ENCODE data around the gene FXYD6. TPM values are rescaled to one million over a fixed set of nuclear protein-coding genes. Genes with fewer than 3 reads are reported as not detected.

The FXYD6 gene
- total RNA-seq, 2 donors from 2014 or later: 6.4 to 29.8 TPM

GRCh38 chr11:117874910-117875381, 1.5 kb downstream of the FXYD6 start:
- Histone ChIP-seq H3K36me3 (no peaks in the 10 kb centered on the region), H3K9ac (ENCODE audit: low read depth in 2 of 2, low read length in 2 of 2) (no peak overlapping the region), H3K4me3 (no peak overlapping the region), H3K27ac (no peak overlapping the region), H3K9me3 (no peaks in the 10 kb centered on the region), H3K4me1 (no peaks in the 10 kb centered on the region), H3K27me3 (peaks cover 22% of the 10 kb centered on the region)
- intact Hi-C loops (cut with DNase I): no loop called here
- no peak for TF ChIP-seq CTCF (IDR thresholded peaks at IDR 0.05)
- DNase-seq: no peak

GRCh38 chr11:117874253-117874909, 2.1 kb downstream of the FXYD6 start:
- no peak overlapping the region for H3K4me3 ChIP-seq
- DNase-seq: no peak
- intact Hi-C loops (cut with DNase I): no loop called here
- no peaks in the 10 kb centered on the region for H3K4me1 ChIP-seq
- H3K27me3 ChIP-seq: peaks cover 22% of the 10 kb centered on the region
- no peaks in the 10 kb centered on the region for H3K36me3 ChIP-seq
- no peak for TF ChIP-seq CTCF (IDR thresholded peaks at IDR 0.05)
- H3K9ac ChIP-seq (ENCODE audit: low read depth in 2 of 2, low read length in 2 of 2): no peak overlapping the region
- H3K9me3 ChIP-seq: no peaks in the 10 kb centered on the region
- no peak overlapping the region for H3K27ac ChIP-seq

- H3K27ac ChIP-seq: no peak overlapping the region
- intact Hi-C loops (cut with DNase I): no loop called here
- H3K9ac ChIP-seq (ENCODE audit: low read depth in 2 of 2, low read length in 2 of 2): no peak overlapping the region
- H3K4me1 ChIP-seq: no peaks in the 10 kb centered on the region
- H3K4me3 ChIP-seq: no peak overlapping the region
- DNase-seq: no peak
- no peak for TF ChIP-seq CTCF (IDR thresholded peaks at IDR 0.05)
- peaks cover 22% of the 10 kb centered on the region for H3K27me3 ChIP-seq
- H3K9me3 ChIP-seq: no peaks in the 10 kb centered on the region
- no peaks in the 10 kb centered on the region for H3K36me3 ChIP-seq
Measured at GRCh38 chr11:117873828-117874125, 2.7 kb downstream of the FXYD6 start.

GRCh38 chr11:117872975-117873827, 3.3 kb downstream of the FXYD6 start:
- Histone ChIP-seq H3K4me1 (no peaks in the 10 kb centered on the region), H3K9ac (ENCODE audit: low read depth in 2 of 2, low read length in 2 of 2) (no peak overlapping the region), H3K9me3 (no peaks in the 10 kb centered on the region), H3K36me3 (no peaks in the 10 kb centered on the region), H3K27ac (no peak overlapping the region), H3K27me3 (peaks cover 22% of the 10 kb centered on the region), H3K4me3 (no peak overlapping the region)
- intact Hi-C loops (cut with DNase I): no loop called here
- DNase-seq: no peak
- TF ChIP-seq CTCF (IDR thresholded peaks at IDR 0.05): no peak

GRCh38 chr11:117872420-117872961, 4.0 kb downstream of the FXYD6 start:
- Histone ChIP-seq H3K9ac (ENCODE audit: low read depth in 2 of 2, low read length in 2 of 2) (no peak overlapping the region), H3K9me3 (no peaks in the 10 kb centered on the region), H3K4me1 (no peaks in the 10 kb centered on the region), H3K27ac (no peak overlapping the region), H3K27me3 (peaks cover 22% of the 10 kb centered on the region), H3K4me3 (no peak overlapping the region), H3K36me3 (no peaks in the 10 kb centered on the region)
- DNase-seq: no peak
- intact Hi-C loops (cut with DNase I): no loop called here
- TF ChIP-seq CTCF (IDR thresholded peaks at IDR 0.05): no peak

Data from colonic mucosa (tissue), 4 donors.